ENCODE results near the gene TTK.

TTK gene

DNA sequence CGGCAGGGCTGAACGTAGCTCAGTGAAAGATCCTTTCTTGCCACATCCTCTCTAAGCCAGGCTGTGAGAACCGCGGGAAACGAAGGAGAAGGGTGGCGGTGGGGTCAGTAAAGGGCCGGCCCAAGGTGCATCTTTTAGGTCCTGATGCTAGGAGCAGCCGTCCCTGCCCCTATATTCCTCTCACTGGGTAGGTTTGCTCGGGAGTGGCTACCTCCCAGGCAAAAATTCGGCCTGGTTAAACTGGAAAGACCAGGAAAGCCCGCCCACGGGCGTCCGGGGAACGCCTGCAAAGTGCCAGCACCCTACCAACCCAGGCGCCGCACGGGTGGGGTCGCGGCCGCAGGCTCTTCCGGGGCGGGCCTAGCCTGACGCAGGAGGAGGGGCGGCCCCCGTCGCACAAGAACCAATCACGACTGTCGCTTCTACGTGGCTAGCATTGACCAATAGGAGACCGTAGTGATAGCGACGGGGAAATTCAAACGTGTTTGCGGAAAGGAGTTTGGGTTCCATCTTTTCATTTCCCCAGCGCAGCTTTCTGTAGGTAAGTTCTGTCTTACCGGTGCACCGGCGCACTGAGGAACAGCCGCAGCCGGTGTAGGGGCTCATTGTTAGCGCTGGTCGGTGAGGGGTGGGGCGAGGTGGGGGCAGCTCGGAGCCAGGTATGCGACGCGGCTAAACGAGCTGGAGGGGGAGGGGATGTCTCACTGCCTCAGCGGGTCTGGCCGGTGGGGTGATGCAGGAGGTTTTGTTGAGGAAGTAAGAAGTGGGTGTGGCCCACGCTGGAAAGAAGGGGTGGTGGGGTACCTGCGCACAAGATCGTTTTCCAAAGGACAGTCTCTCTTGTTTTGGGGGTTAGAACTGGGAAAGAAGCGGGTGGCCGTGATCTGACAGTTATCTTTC is at the start of gene TTK:
Gene TTK (plus strand): TSS at position 477 of the 900 bp plus-strand sequence. CDS start 1,195 bp downstream, outside the sequence.
- DNase-seq = peak; percentile 33 to 94 (median 84)

DNA sequence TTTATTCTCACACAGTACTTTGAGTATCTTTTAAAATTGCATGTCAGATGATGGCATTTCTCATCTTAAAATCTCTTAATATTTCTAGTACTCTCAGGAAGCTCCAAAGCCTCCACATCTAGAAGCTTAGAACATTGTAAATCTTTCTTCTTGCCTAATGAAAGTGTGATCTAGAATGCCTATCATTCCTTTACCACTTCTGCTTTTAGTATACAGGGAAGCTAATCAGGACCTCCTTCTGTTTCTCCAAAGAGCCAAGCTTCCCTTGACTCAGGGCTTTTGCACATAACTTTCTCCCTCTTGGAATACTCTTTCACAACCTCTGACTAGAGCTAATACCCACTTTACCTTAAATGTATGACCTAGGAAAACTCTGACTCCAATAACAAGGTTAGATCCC is 49.6 kb upstream of the TTK start:
- DNase-seq = no peak

DNA sequence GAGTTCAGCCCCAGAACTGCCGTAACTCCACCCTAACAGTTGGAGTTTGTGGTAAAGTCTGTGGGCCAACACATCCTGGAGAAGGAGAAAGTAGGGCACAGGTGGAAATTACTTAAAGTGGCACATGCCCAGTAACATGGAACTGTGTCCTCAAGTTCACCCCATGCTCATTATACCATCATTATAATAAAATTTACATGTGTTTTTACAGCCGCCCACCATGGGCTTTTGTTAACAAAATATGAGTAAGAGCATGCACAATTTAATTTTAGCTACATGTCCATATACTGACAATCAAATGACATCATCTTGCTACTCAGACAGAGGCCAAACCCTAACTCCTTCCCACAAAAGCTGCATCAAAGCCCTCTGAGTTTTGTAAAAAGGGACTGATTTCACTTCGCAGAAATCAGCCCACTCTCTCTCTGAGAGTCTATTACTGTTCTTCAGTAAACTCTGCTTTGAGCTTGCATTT is 39.8 kb upstream of the TTK start:
- DNase-seq = no peak

DNA sequence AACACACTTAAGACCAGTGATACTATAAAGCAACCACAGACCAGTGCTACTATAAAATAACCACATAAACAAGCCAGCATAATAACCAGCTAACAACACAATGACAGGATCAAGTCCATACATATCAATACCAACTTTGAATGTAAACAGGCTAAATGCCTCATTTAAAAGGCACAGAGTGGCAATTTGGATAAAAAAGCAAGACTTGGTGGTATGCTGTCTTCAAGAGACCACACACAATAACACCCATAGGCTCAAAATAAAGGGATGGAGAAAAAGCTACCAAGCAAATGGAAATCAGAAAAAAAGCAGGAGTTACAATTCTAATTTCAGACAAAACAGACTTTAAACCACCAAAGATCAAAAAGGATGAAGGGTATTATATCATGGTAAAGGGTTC is 37.3 kb upstream of the TTK start:
- no peak for DNase-seq

DNA sequence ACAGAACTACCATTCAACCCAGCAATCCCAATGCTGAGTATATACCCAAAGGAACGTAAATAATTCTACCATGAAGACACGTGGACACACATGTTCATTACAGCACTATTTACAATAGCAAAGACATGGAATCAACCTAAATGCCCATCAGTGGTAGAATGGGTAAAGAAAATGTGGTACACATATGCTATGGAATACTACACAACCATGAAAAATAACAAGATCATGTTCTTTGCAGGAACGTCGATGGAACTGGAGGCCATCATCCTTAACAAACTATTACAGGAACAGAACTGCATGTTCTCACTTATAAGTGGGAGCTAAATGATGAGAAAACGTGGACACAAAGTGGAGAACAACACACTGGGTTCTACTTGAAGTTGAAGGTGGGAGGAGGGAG is 34.7 kb upstream of the TTK start:
- DNase-seq = no peak

DNA sequence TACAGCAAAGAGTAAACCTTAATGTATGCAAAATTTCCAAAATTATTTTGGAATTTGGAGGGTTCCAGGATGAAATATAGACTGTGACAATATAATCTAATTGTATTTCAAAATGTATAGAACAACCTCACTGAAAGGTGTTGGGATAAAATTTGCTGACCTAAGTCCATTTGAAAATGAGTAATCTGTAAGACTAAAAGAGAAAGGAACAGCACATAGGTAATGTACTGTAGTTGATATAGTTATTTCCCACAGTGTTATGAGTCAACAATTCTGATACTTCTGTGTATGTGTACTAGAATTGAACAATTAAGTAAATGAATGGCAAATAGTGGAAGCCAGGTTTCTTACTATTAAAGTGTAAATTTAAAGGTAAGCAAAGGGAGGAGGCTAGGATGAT is 33.3 kb upstream of the TTK start:
- DNase-seq = no peak

DNA sequence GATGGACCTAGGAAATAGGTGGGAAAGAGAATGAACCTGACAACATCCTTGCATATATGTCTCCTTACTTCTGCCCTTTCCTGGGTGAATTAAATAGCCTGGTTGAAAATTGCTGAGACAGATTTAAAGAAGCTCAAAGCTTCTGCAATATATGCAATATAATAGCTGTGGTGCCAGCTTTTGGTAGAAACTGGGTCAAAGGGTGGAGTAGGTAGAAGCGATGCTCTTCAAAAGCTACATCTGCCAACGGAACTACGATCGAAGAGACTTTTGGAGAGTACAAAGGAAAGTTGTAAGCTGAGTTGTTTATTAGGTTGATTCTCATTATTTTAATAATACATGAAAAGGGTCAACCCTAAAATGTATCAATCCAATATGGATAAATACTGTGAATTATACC is 22.8 kb upstream of the TTK start:
- no peak for DNase-seq

DNA sequence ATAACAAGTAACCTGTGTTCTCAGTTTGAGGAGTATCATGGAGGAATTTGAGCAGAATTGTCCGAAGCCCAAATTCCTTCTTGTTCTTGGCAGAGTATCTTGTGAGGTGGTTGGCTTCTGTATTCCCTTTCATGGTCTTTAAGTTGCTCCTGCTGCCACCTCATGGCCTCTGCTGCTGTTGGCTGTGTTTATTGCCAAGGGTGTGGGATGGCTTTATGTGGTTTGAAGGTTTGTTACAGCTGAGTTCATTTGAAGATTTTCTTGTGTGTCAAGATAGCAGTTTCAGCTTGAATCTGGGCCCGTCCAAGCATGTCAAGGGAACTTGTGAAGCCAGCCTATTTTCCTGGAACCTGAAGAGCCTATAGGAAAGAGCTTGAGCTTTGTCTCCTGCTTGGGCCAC is 20.2 kb upstream of the TTK start:
- DNase-seq = no peak

DNA sequence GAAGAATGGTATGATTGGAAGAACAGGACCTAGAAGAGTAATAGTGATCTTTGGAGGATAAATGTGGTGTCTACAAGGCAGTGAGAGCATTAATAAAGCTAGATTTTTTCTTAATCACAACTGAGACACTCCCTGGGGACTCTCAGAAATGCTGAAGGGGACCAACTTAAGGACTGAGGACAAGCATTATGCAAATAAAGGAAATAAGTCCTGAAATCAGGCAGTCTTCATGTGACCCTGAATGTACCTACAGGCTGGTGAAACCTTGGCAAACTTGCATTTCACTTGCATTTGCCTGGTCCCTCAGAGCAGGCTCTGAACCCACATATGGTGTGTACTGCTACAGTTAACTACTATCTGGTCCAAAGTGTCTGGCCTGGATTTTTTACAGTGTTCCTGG is 19.3 kb upstream of the TTK start:
- no peak for DNase-seq

DNA sequence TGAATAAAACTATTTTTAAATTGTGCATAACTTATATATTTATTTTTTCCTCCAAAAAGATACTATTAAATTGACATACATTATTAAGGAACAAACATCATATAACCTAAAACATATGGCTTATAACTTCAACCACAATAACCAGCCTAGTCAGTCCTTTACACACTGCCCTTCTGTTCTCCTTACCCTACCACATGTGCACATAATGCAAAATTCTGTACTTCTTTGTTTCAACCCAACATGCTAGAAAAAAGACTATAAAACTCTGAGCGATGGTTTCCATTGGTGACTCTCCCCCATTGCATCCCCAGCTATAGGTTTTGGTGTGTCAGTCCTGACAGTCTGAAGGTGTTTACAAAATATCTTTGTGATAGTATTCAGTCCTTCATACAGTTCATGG is 14.8 kb upstream of the TTK start:
- DNase-seq = no peak

DNA sequence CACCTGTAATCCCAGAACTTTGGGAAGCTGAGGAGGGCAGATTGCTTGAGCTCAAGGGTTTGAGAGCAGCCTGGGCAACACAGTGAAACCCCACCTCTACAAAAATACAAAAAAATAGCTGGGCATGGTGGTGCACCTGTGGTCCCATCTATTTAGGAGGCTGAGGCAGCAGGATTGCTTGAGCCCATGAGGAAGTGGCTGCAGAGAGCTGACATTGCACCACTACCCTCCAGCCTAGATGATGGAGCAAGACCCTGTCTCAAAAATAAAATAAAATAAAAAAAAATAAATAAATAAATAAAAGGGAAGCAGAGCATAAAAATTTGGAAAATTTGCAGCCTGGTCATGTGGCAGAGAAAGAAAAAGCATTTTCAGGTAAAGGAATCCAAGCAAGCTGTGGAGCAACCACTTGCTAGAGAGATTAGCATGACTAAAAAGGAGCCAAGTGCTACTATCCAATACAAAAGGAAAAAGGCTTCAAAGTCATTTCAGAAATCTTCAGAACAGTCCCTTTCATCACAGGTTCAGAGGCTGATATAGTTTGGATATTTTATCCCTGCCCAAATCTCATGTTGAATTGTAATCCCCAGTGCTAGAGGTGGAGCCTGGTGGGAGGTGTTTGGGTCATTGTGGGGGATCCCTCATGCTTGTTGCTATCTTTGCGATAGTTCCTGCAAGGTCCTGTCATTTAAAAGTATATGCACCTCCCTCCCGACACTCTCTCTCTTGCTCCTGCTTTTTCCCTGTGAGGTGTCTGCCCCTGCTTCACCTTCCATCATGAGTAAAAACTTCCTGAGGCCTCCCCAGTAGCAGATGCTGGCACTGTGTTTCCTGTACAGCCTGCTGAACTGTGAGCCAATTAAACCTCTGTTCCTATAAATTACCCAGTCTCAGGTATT is 11.2 kb upstream of the TTK start:
- no peak for DNase-seq

DNA sequence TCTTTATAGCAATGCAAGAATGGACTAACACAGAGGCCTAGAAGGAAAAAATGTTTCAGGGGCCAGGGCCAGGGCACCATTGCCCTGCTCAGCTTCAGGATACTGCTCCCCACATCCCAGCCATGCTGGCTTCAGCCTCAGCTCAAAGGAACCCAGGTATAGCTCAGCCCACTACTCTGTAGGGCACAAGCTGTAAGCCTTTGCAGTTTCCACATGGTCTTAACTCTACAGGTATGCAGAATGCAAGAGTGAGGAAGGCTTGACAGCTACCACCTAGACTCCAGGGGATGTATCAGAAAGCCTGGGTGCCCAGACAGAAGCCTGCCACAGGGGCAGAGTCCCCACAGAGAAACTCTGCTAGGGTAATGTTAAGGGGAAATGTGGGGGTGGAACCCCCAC is 10.5 kb upstream of the TTK start:
- no peak for DNase-seq

DNA sequence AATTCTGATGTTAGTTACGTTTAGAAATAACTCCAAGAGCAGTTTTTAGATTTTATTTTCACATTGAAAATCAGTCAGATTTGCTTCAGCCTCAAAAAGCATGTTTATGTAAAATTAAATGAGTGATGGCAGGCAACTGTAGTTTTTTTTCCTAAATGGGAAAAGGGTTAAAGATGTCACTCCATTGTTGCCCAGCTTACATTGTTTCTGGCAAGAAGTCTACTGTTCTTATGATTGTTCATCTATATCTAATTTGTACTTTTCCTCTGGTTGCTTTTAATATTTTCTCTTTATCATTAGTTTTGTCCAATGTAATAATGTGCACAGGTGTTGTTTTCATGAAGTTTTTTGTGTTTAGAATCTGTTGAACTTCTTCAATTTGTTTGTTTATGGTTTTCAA is 6.7 kb upstream of the TTK start:
- DNase-seq = no peak

DNA sequence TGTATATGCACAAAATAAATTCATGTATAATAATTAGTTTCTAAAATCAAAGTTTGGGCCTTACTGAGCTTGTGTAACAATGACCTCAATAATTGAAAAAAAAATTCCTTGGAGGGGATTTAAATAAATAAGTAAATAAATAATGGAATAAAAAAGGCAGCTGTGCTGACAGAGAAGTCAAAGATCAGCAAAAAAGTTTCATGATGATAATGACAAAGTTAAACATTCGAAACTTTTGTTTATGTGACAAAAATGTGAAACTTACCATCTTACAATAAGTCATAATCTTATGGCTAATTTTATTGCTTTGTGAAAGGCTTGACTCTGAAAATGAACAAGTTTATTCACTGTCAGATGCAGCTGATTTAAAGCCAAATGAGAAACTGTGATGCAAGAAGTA is 3.1 kb upstream of the TTK start:
- DNase-seq = no peak

DNA sequence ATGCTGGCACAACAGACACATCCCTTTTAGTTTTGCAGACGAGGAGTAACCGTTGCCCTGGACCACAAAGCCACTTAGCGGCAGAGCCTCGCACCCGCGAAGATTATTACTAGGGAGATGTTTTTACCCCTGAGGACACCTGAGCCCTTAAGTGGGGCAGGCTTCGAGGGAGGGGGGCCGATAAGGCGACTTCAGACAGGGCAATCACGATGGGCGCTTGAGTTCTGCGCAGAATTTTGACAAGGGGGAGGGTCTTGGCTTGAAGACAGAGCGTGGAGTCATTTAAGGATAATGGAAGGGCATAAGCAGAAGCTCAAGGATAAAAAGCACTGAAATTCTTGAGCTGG is 650 bp upstream of the TTK start:
- peak in 29 of 58 donors; percentile 2 to 75 (median 47) for DNase-seq

DNA sequence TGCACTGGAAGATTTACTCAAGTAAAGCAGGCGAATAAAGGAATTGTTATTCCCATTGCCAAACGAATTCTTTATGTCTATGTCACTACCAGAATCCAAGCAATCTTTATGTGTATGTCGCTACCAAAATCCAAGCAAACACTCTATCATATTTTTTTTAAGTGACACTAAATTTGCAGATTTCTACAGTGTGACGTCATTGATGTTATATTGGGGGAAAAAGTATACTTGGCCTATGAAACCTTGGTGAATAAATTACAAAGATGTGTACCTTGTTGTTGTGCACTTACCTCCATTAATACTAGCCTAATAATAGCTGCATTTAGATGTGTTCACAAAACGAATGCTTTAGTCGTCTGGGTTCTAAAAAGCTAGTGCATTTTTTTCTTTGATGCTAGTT is 957 bp downstream of the TTK start:
- no peak for DNase-seq

DNA sequence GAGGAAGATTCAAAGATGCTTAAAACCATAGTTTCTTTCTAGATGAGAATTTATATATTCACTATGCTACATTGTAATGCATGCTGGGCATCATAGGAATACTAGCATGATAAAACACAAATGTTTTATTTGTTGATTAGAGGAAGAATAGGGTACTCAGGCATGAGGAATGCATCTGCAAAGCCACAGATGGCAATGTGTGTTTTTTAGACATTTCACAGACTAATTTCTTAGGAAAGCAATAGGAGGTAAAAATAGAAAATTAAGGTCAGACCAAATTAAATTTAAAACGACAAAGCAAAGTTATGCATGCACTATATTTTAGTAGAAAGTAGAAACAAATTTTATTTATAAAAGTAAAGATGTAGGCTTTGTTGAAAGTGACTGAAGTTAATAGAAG is 2.1 kb downstream of the TTK start:
- DNase-seq = no peak

DNA sequence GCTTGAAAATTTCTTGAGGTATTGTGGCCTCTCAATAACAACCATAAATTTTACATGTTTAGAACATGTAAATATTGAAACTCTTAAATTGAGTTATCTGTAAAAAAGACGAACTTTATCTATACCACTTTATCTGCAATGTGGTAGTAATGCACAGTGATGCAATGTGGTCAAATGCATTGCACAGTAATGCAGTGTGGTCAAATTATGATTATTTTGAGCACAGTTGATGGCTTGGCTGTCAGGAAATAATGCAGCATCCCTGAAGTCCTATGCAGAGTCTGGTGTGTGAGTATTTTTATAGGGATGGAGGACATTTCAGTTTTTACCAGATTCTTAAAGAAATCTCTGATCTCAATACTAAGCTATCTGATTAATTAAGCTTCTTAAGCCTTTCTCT is 5.1 kb downstream of the TTK start:
- DNase-seq = no peak

DNA sequence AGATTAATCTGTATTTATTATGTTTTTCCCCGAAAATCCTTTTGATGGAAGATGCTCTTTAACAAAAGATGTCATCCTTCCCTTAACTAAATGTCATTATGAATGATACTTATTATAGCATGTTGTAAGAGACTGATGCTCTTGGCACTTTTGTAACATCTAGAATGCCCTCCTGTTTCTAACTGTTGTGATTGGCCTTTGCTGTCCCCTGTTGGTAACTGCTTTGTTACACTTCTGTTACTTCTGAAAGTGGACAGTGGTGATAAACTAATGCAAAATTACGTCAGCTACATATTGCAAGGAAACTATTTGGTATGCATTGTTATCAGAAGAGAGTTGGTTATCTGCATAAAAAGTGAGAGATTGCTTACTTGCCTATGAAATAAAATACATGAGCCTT is 5.8 kb downstream of the TTK start:
- no peak for DNase-seq

DNA sequence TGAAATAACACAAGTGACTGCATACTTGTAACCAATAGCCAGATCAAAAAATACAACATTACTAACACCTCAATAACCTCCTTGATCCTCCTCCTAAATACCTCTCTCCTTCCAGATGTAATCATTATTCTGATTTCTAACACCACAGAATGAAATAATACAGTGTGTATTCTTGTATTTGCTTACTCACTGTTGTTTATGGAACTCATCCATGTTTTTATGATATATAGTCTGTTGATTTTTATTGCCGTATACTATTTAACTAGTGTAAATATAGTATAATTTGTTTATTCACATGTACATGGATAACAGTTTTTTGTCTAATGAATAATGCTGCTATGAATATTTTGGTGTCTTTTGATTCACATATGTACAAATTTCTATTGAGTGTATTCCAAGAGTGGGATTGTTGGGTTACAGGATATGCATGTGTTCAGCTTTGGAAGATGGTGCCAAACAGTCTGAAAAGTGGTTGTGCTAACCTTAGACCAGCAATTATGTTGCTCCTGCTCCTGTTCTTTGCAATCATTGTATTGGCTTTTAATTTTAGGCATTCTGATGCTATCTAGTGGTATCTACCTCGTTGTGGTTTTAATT is 11.5 kb downstream of the TTK start:
- no peak for DNase-seq

DNA sequence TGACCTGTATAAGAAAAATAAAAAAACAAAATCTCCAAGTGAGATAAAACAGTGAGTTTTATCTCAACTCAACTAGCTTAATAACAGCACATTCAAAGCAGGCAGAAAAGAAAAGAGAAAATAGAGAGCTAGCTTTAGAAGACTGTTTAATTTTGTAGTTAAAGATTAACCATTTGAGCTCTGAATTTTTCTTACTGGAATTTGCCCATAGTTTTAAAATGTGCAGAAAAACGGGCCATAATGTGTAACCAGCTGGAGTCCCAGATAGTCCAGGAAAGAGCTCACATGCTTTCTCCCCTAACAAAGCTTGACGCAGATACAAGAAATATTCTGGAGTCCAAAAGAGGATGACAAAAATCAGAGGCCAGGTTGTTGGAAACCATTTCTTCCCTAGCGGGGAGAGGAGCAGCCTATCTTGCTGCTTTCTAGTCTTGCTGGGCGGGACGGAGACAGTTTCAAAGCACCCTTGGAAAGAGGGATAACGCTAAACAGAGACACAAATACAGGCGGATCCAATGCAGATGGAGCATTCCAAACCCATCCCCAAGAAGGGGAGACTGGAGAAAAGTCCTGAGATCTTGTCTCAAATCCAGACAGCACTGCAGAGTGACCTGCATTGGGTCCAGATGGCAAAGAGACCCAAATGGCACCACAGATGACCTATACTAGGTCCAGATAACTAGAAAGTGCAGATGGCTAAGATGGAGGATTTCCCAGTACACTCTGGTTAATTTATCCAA is 16.1 kb downstream of the TTK start:
- DNase-seq = no peak
